ENCODE measurements around the gene EIF5B. TPM values are rescaled to one million over a fixed set of nuclear protein-coding genes. Genes with fewer than 3 reads are reported as not detected.

The EIF5B gene
- total and polyA plus RNA-seq, 2 experiments from 2014 or later: 34.2 to 108 TPM

DNA sequence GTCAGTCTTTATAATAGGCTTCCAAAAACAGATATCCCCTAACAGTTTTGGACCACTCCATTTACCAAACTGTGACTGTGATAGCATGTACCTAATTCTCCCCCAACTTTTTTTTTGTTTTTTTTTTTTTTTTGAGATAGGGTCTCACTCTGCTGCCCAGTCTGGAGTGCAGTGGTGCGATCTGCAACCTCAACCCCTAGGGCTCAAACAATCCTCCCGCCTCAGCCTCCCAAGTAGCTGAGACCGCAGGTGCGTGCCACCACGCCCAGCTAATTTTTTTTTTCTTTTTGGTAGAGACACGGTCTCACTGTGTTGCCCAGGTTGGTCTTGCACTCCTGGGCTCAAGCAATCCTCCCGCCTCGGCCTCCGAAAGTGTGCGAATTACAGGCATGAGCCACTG lies 99.7 kb downstream of the EIF5B start:
- Histone ChIP-seq H2AFZ (no peak overlapping the region), H3K79me2 (replicated peaks; ENCODE audit: insufficient read depth) (peaks cover 23% of the 10 kb centered on the region), H3K4me3 (no peak overlapping the region), H4K20me1 (replicated peaks; ENCODE audit: insufficient read depth) (no peaks in the 10 kb centered on the region), H3K4me2 (no peak overlapping the region), H3K27me3 (ENCODE audit: insufficient read depth) (no peaks in the 10 kb centered on the region), H3K9me2 (ENCODE audit: insufficient read depth) (no peaks in the 10 kb centered on the region), H3K27ac (ENCODE audit: low read depth) (no peak overlapping the region), H3F3A (replicated peaks; ENCODE audit: low read depth) (no peaks in the 10 kb centered on the region), H3K4me1 (ENCODE audit: insufficient read depth) (peaks cover 29% of the 10 kb centered on the region), H3K36me3 (ENCODE audit: insufficient read depth) (no peaks in the 10 kb centered on the region; the same call in 1 of the 2 replicates)
- ATAC-seq (no peak), DNase-seq (ENCODE audit: low spot score) (no peak)
- TF ChIP-seq CREB1 (CRISPR knock-in tag; IDR thresholded peaks at IDR 0.05; ENCODE audit: low read depth): no peak
- no peak for TF ChIP-seq NANOG (IDR thresholded peaks at IDR 0.05; ENCODE audit: borderline replicate concordance)
- TF ChIP-seq, protein P1, sequence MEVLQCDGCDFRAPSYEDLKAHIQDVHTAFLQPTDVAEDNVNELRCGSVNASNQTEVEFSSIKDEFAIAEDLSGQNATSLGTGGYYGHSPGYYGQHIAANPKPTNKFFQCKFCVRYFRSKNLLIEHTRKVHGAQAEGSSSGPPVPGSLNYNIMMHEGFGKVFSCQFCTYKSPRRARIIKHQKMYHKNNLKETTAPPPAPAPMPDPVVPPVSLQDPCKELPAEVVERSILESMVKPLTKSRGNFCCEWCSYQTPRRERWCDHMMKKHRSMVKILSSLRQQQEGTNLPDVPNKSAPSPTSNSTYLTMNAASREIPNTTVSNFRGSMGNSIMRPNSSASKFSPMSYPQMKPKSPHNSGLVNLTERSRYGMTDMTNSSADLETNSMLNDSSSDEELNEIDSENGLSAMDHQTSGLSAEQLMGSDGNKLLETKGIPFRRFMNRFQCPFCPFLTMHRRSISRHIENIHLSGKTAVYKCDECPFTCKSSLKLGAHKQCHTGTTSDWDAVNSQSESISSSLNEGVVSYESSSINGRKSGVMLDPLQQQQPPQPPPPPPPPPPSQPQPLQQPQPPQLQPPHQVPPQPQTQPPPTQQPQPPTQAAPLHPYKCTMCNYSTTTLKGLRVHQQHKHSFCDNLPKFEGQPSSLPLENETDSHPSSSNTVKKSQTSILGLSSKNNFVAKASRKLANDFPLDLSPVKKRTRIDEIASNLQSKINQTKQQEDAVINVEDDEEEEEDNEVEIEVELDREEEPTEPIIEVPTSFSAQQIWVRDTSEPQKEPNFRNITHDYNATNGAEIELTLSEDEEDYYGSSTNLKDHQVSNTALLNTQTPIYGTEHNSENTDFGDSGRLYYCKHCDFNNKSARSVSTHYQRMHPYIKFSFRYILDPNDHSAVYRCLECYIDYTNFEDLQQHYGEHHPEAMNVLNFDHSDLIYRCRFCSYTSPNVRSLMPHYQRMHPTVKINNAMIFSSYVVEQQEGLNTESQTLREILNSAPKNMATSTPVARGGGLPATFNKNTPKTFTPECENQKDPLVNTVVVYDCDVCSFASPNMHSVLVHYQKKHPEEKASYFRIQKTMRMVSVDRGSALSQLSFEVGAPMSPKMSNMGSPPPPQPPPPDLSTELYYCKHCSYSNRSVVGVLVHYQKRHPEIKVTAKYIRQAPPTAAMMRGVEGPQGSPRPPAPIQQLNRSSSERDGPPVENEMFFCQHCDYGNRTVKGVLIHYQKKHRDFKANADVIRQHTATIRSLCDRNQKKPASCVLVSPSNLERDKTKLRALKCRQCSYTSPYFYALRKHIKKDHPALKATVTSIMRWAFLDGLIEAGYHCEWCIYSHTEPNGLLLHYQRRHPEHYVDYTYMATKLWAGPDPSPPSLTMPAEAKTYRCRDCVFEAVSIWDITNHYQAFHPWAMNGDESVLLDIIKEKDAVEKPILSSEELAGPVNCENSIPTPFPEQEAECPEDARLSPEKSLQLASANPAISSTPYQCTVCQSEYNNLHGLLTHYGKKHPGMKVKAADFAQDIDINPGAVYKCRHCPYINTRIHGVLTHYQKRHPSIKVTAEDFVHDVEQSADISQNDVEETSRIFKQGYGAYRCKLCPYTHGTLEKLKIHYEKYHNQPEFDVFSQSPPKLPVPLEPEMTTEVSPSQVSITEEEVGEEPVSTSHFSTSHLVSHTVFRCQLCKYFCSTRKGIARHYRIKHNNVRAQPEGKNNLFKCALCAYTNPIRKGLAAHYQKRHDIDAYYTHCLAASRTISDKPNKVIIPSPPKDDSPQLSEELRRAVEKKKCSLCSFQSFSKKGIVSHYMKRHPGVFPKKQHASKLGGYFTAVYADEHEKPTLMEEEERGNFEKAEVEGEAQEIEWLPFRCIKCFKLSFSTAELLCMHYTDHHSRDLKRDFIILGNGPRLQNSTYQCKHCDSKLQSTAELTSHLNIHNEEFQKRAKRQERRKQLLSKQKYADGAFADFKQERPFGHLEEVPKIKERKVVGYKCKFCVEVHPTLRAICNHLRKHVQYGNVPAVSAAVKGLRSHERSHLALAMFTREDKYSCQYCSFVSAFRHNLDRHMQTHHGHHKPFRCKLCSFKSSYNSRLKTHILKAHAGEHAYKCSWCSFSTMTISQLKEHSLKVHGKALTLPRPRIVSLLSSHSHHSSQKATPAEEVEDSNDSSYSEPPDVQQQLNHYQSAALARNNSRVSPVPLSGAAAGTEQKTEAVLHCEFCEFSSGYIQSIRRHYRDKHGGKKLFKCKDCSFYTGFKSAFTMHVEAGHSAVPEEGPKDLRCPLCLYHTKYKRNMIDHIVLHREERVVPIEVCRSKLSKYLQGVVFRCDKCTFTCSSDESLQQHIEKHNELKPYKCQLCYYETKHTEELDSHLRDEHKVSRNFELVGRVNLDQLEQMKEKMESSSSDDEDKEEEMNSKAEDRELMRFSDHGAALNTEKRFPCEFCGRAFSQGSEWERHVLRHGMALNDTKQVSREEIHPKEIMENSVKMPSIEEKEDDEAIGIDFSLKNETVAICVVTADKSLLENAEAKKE (CRISPR knock-in tag; IDR thresholded peaks at IDR 0.05): no peak
- no peak for TF ChIP-seq EZH2phosphoT487 (IDR thresholded peaks at IDR 0.05; ENCODE audit: unreplicated experiment)
- TF ChIP-seq JUNB (IDR thresholded peaks at IDR 0.05; ENCODE audit: unreplicated experiment): no peak
- H3K4me3 Mint-ChIP-seq: no peak overlapping the region
- H3K27me3 Mint-ChIP-seq (ENCODE audit: insufficient read depth, low read depth, poor library complexity): peaks cover 3% of the 10 kb centered on the region
- no peak overlapping the region for H3K27ac Mint-ChIP-seq
- no peaks in the 10 kb centered on the region for H3K9me3 Mint-ChIP-seq
- H3K36me3 Mint-ChIP-seq (ENCODE audit: low read depth): peaks cover 14% of the 10 kb centered on the region; the same call in 2 of the 3 replicates
- peaks cover 21% of the 10 kb centered on the region for H3K4me1 Mint-ChIP-seq

DNA sequence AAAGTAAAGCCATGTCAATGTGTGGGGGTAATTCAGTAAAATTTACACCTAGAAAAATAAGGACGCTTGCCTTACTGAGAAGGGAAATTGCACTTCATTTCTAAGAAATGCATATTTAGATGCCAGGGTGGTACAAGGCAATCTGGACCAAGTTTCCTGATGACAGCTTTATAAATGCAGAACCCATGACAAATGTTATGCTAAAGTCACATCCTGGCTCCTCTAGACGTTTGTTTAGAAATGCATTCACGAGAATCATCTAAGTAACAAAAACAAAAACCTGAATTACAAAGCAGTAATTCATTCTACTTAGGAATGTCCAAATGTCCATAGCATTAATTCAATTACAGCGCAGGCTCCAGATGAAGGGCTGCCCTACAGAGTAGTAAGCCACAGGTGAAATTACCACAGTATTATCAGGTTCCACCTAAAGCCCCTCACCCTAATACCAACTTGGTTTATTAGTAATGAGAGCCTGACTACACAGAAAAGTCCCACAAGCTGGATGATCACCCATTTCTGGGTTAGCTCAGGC lies 102.8 kb downstream of the EIF5B start:
- peaks cover 15% of the 10 kb centered on the region for H3K36me3 Mint-ChIP-seq (ENCODE audit: low read depth)
- Histone ChIP-seq H3F3A (replicated peaks; ENCODE audit: low read depth) (no peaks in the 10 kb centered on the region), H3K27me3 (ENCODE audit: insufficient read depth) (no peaks in the 10 kb centered on the region), H2AFZ (no peak overlapping the region), H3K36me3 (ENCODE audit: insufficient read depth) (no peaks in the 10 kb centered on the region; the same call in 1 of the 2 replicates), H3K27ac (ENCODE audit: low read depth) (peak overlapping the region; percentile 18; the same call in 1 of the 2 replicates), H4K20me1 (replicated peaks; ENCODE audit: insufficient read depth) (no peaks in the 10 kb centered on the region), H3K4me1 (ENCODE audit: insufficient read depth) (peaks cover 29% of the 10 kb centered on the region), H3K4me2 (peak overlapping the region; percentile 59), H3K9me2 (ENCODE audit: insufficient read depth) (no peaks in the 10 kb centered on the region), H3K79me2 (replicated peaks; ENCODE audit: insufficient read depth) (peaks cover 15% of the 10 kb centered on the region), H3K4me3 (peak overlapping the region; percentile 26)
- TF ChIP-seq, protein P2, sequence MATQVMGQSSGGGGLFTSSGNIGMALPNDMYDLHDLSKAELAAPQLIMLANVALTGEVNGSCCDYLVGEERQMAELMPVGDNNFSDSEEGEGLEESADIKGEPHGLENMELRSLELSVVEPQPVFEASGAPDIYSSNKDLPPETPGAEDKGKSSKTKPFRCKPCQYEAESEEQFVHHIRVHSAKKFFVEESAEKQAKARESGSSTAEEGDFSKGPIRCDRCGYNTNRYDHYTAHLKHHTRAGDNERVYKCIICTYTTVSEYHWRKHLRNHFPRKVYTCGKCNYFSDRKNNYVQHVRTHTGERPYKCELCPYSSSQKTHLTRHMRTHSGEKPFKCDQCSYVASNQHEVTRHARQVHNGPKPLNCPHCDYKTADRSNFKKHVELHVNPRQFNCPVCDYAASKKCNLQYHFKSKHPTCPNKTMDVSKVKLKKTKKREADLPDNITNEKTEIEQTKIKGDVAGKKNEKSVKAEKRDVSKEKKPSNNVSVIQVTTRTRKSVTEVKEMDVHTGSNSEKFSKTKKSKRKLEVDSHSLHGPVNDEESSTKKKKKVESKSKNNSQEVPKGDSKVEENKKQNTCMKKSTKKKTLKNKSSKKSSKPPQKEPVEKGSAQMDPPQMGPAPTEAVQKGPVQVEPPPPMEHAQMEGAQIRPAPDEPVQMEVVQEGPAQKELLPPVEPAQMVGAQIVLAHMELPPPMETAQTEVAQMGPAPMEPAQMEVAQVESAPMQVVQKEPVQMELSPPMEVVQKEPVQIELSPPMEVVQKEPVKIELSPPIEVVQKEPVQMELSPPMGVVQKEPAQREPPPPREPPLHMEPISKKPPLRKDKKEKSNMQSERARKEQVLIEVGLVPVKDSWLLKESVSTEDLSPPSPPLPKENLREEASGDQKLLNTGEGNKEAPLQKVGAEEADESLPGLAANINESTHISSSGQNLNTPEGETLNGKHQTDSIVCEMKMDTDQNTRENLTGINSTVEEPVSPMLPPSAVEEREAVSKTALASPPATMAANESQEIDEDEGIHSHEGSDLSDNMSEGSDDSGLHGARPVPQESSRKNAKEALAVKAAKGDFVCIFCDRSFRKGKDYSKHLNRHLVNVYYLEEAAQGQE (IDR thresholded peaks at IDR 0.05; ENCODE audit: unreplicated experiment): no peak
- TF ChIP-seq NANOG (IDR thresholded peaks at IDR 0.05; ENCODE audit: borderline replicate concordance): peak; percentile 63; the same call in 1 of the 2 replicates
- peaks cover 21% of the 10 kb centered on the region for H3K4me1 Mint-ChIP-seq
- peak overlapping the region; percentile 57 for H3K27ac Mint-ChIP-seq
- peaks cover 3% of the 10 kb centered on the region for H3K27me3 Mint-ChIP-seq (ENCODE audit: insufficient read depth, low read depth, poor library complexity)
- peak; percentile 30 for DNase-seq (ENCODE audit: low spot score)
- no peaks in the 10 kb centered on the region for H3K9me3 Mint-ChIP-seq
- peak; percentile 30; the same call in 1 of the 3 replicates for ATAC-seq
- H3K4me3 Mint-ChIP-seq: 0 out of 3 replicates have a peak overlapping the region, but pooled peaks have one; percentile 13
